GM12878 (cell line): ENCODE data around the gene KCNRG. TPM values are rescaled to one million over a fixed set of nuclear protein-coding genes. Genes with fewer than 3 reads are reported as not detected.

Experiments used
- ATAC-seq: fragments of 200-7000 bp; cut with Tn5 transposase; 3 replicates; pipeline ENCODE4 v1.9.1; 2020; ENCODE audit warnings: mild to moderate bottlenecking, moderate library complexity
- BruUV-seq: library from RNA; stranded (reverse); fragments of 400-500 nt; replicated peaks from 2 replicates; lab custom pipeline; 2021; lab: Mats Ljungman, UMichigan
- CTCF ChIA-PET: fragments of 300-600 bp; sonication (Branson Sonifier 250); formaldehyde crosslinking; extraction: SDS; loops from one replicate; lab custom pipeline; 2021; ENCODE audit warnings: inconsistent platforms; lab: Yijun Ruan, JAX
- POLR2A ChIA-PET: fragments of 350-600 bp; formaldehyde crosslinking; extraction: SDS; loops from one replicate; lab custom pipeline; 2021; ENCODE audit warnings: inconsistent platforms; lab: Charles Lee
- RAD21 ChIA-PET: fragments of 300-600 bp; sonication (Branson Sonifier 250); formaldehyde crosslinking; loops from one replicate; lab custom pipeline; 2023; ENCODE audit warnings: antibody characterized with exemption; ENCODE audit not compliant: unreplicated experiment; lab: Charles Lee
- SMC1A ChIA-PET: fragments of 300-600 bp; sonication (Branson Sonifier 250); formaldehyde crosslinking; loops from one replicate; lab custom pipeline; 2023; ENCODE audit not compliant: unreplicated experiment, uncharacterized antibody; lab: Charles Lee
- DNase-seq: peaks from one replicate; pipeline ENCODE4 v3.0.0-alpha.2; 2011; ENCODE audit warnings: low read depth, low spot score
- FAIRE-seq: peaks from 3 replicates; lab custom pipeline; 2011; peaks lifted over from hg19 to GRCh38; lab: Jason Lieb, UNC
- H2AFZ ChIP-seq: 2 replicates; pipeline ENCODE4 v1.6.0; 2011; ENCODE audit warnings: low read depth, low read length, control low read depth; ENCODE audit not compliant: control insufficient read depth
- H3K27ac ChIP-seq: 2 replicates; pipeline ENCODE4 v1.5.1; 2011; ENCODE audit warnings: control low read depth; ENCODE audit not compliant: control insufficient read depth, insufficient read depth
- H3K27me3 ChIP-seq, 2 experiments: replicated peaks in 1 of 2; 2 replicates each; pipeline versions ENCODE4 v1.6.0 to v1.6.1; 2011; ENCODE audit warnings: low read length in 1 of 2; ENCODE audit not compliant: control insufficient read depth in 2 of 2, insufficient read depth in 2 of 2
- H3K36me3 ChIP-seq, 2 experiments: 2 replicates each; pipeline ENCODE4 v1.5.1; 2011; ENCODE audit warnings: low read length in 1 of 2; ENCODE audit not compliant: control insufficient read depth in 2 of 2, insufficient read depth in 2 of 2
- H3K4me1 ChIP-seq: 2 replicates; pipeline ENCODE4 v1.6.1; 2011; ENCODE audit warnings: mild to moderate bottlenecking, low read length, moderate library complexity, mixed read lengths; ENCODE audit not compliant: control insufficient read depth, insufficient read depth
- H3K4me2 ChIP-seq: 2 replicates; pipeline ENCODE4 v1.6.0; 2011; ENCODE audit warnings: control low read depth; ENCODE audit not compliant: control insufficient read depth, insufficient read depth
- H3K4me3 ChIP-seq: fragments of 200-600 bp; sonication (generic); 2 replicates; pipeline ENCODE4 v1.5.1; 2016
- H3K79me2 ChIP-seq: 2 replicates; pipeline ENCODE4 v1.6.0; 2011; ENCODE audit warnings: low read length; ENCODE audit not compliant: control insufficient read depth, insufficient read depth
- H3K9ac ChIP-seq: 2 replicates; pipeline ENCODE4 v1.8.0; 2011; ENCODE audit warnings: low read length, control low read depth, mixed read lengths; ENCODE audit not compliant: control insufficient read depth, insufficient read depth
- H3K9me3 ChIP-seq: replicated peaks from 3 replicates; pipeline ENCODE4 v1.5.1; 2011; ENCODE audit warnings: mild to moderate bottlenecking, low read length; ENCODE audit not compliant: control insufficient read depth, insufficient read depth
- H4K20me1 ChIP-seq: 2 replicates; pipeline ENCODE4 v1.6.0; 2011; ENCODE audit not compliant: control insufficient read depth, insufficient read depth
- CHD1 ChIP-seq: IDR thresholded peaks from 2 replicates; pipeline ENCODE4 v1.6.1; 2012; ENCODE audit warnings: low read depth, low read length, improper control_type of control experiment
- CREM ChIP-seq: IDR thresholded peaks from 2 replicates; pipeline ENCODE4 v1.6.1; 2014; ENCODE audit warnings: antibody characterized with exemption, low read depth
- DPF2 ChIP-seq: fragments of 450-650 bp; IDR thresholded peaks from 2 replicates; pipeline ENCODE4 v1.6.1; 2017; ENCODE audit warnings: mild to moderate bottlenecking
- EED ChIP-seq: sonication (generic); IDR thresholded peaks from 2 replicates; pipeline ENCODE4 v1.6.1; 2016; ENCODE audit warnings: antibody characterized with exemption, low read depth
- EGR1 ChIP-seq, 2 experiments: IDR thresholded peaks; 1 replicate in 1 of 2; 2 replicates in 1 of 2; pipeline ENCODE4 v1.6.1; 2011 to 2012; ENCODE audit warnings: low read depth in 2 of 2, low read length in 2 of 2, borderline replicate concordance in 1 of 2, mild to moderate bottlenecking in 1 of 2, moderate library complexity in 1 of 2
- ESRRA ChIP-seq: IDR thresholded peaks from 2 replicates; pipeline ENCODE4 v1.6.1; 2012; ENCODE audit warnings: mild to moderate bottlenecking, low read length, improper control_type of control experiment
- HDAC2 ChIP-seq: fragments of 200-600 bp; sonication (generic); IDR thresholded peaks from 2 replicates; pipeline ENCODE4 v1.6.1; 2017
- RAD21 ChIP-seq: IDR thresholded peaks from 2 replicates; pipeline ENCODE4 v1.6.1; 2011; ENCODE audit warnings: mild to moderate bottlenecking, low read depth, low read length, moderate library complexity; ENCODE audit not compliant: insufficient read depth
- SMAD1 ChIP-seq: fragments of 450-650 bp; IDR thresholded peaks from 2 replicates; pipeline ENCODE4 v1.6.1; 2018; ENCODE audit warnings: mild to moderate bottlenecking, low read depth; ENCODE audit not compliant: partially characterized antibody
- SMAD5 ChIP-seq: IDR thresholded peaks from 2 replicates; pipeline ENCODE4 v1.6.1; 2016; ENCODE audit warnings: antibody characterized with exemption, low read depth
- SMARCA5 ChIP-seq: fragments of 450-650 bp; IDR thresholded peaks from 2 replicates; pipeline ENCODE4 v1.6.1; 2017; ENCODE audit warnings: mild to moderate bottlenecking
- SRF ChIP-seq, 2 experiments: IDR thresholded peaks; 2 replicates each; pipeline ENCODE4 v1.6.1; 2011; ENCODE audit warnings: low read depth in 2 of 2, low read length in 2 of 2, mild to moderate bottlenecking in 1 of 2, moderate library complexity in 1 of 2
- TARDBP ChIP-seq: IDR thresholded peaks from 2 replicates; pipeline ENCODE4 v1.6.1; 2016; ENCODE audit warnings: borderline replicate concordance
- TCF7 ChIP-seq: IDR thresholded peaks from 2 replicates; pipeline ENCODE4 v1.6.1; 2014; ENCODE audit warnings: antibody characterized with exemption, borderline replicate concordance
- in situ Hi-C: fragments of 300-500 bp; cut with MboI; formaldehyde crosslinking; loops from 9 replicates; pipeline ENCODE4 v1.14.3; 2018; ENCODE audit warnings: mixed read lengths
- intact Hi-C: fragments of 100-400 bp; cut with micrococcal nuclease; formaldehyde crosslinking; loops from one replicate; pipeline ENCODE4 v1.14.2; 2022; ENCODE audit not compliant: unreplicated experiment
- polyA plus RNA-seq, 11 experiments: library from polyadenylated mRNA; depleted of rRNA in 4 of 11; unstranded in 6 of 11; stranded (reverse) in 5 of 11; fragments of >200 nt; fragmentation: Nextera tagmentation in 4 of 11; fragmentation: Illumina TruSeq in 1 of 11; extraction: Ambion mirVana in 4 of 11; extraction: Trizol in 1 of 11; gene quantifications; 1 replicate in 1 of 11; 2 replicates in 10 of 11; pipeline versions ENCODE4 v1.2.1 to v1.2.3, GENCODE V29; 2011 to 2016; ENCODE audit warnings: inconsistent platforms in 2 of 11, missing spikeins in 2 of 11, low read depth in 1 of 11
- total RNA-seq, 4 experiments: library from RNA; depleted of rRNA in 3 of 4; stranded (reverse); fragments of >200 nt in 3 of 4; fragmentation: Illumina TruSeq in 1 of 4; extraction: Trizol in 1 of 4; gene quantifications; 2 replicates each; pipeline versions ENCODE4 v1.2.1 to v1.2.3, GENCODE V29; 2013 to 2021
- TF ChIP-seq, protein P1 (sequence below): IDR thresholded peaks from 2 replicates; pipeline ENCODE4 v1.6.1; 2011; ENCODE audit warnings: low read depth, low read length, improper control_type of control experiment, borderline replicate concordance

The KCNRG gene
- total and polyA plus RNA-seq, 10 of the 15 experiments (the other 5 are each of a cell fraction or from before 2014, with no cell fraction given): 0.37 to 1.5 (median 0.58) TPM

- Histone ChIP-seq H3K36me3 (peaks cover 0 to 1% of the 10 kb centered on the region in 2 experiments; a peak in 1 of 4 replicates), H3K27ac (no peak overlapping the region), H3K4me2 (no peak overlapping the region), H2AFZ (no peak overlapping the region), H3K79me2 (no peaks in the 10 kb centered on the region), H3K9me3 (no peaks in the 10 kb centered on the region), H3K27me3 (no peaks in the 10 kb centered on the region), H3K4me1 (no peaks in the 10 kb centered on the region), H4K20me1 (no peaks in the 10 kb centered on the region), H3K4me3 (no peak overlapping the region), H3K9ac (no peak overlapping the region)
- TF ChIP-seq ESRRA (no peak), TCF7 (no peak), EGR1 (IDR thresholded peaks at IDR 0.05; ENCODE audit: borderline replicate concordance in 1 of 2, low read depth in 2 of 2, low read length in 2 of 2) (no peak), CREM (no peak), DPF2 (no peak), RAD21 (no peak), SRF (IDR thresholded peaks at IDR 0.05; ENCODE audit: low read depth in 2 of 2, low read length in 2 of 2) (no peak), SMAD5 (no peak), SMAD1 (no peak), HDAC2 (no peak), SMARCA5 (no peak), CHD1 (no peak), EED (no peak), TARDBP (no peak)
- TF ChIP-seq, protein P1, sequence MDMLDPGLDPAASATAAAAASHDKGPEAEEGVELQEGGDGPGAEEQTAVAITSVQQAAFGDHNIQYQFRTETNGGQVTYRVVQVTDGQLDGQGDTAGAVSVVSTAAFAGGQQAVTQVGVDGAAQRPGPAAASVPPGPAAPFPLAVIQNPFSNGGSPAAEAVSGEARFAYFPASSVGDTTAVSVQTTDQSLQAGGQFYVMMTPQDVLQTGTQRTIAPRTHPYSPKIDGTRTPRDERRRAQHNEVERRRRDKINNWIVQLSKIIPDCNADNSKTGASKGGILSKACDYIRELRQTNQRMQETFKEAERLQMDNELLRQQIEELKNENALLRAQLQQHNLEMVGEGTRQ: no peak
- ChIA-PET SMC1A (interaction anchor here (0.9 to 1.3 kb wide), 2 partner anchors 15 to 42 kb away, joined by 3 read pairs; no protein-coding TSS in a partner anchor), POLR2A (interaction anchor here (1.0 kb wide), 1 partner anchor 12 kb away, joined by 3 read pairs; no protein-coding TSS in a partner anchor), CTCF (interaction anchor here (0.5 to 1.6 kb wide), 3 partner anchors 11 to 41 kb away, joined by 4 to 5 read pairs (median 4); partner anchors contain the start of gene TRIM13), RAD21 (interaction anchor here (1.1 kb wide), 1 partner anchor 40 kb away, joined by 5 read pairs; the partner anchor contains the start of gene TRIM13)
- intact Hi-C loops: no loop called here
- ATAC-seq (no peak), DNase-seq (no peak), FAIRE-seq (no peak)
- BruUV-seq: no TSS peak
- in situ Hi-C loops: no loop called here
Observed at GRCh38 chr13:50037788-50038187, 22.5 kb downstream of the KCNRG start.
